Skeletal muscle satellite cell (primary cell): ENCODE measurements around the gene SRPRB.

Experiments used
- H3K27me3 ChIP-seq: 2 replicates; pipeline ENCODE4 v1.7.0; 2013; ENCODE audit warnings: low read length; ENCODE audit not compliant: control insufficient read depth, insufficient read depth
- H3K36me3 ChIP-seq: 2 replicates; pipeline ENCODE4 v1.7.0; 2013; ENCODE audit warnings: mild to moderate bottlenecking, control low read depth, low read length; ENCODE audit not compliant: insufficient read depth
- H3K4me1 ChIP-seq: 2 replicates; pipeline ENCODE4 v1.7.0; 2013; ENCODE audit warnings: low read length; ENCODE audit not compliant: control insufficient read depth, insufficient read depth
- H3K4me2 ChIP-seq: 2 replicates; pipeline ENCODE4 v1.7.0; 2013; ENCODE audit warnings: mild to moderate bottlenecking, low read length
- H3K4me3 ChIP-seq: 2 replicates; pipeline ENCODE4 v1.7.0; 2013; ENCODE audit warnings: low read length
- H3K9ac ChIP-seq: 2 replicates; pipeline ENCODE4 v1.7.0; 2013; ENCODE audit warnings: mild to moderate bottlenecking, low read depth, low read length, moderate library complexity
- H3K9me3 ChIP-seq: replicated peaks from 2 replicates; pipeline ENCODE4 v1.7.0; 2013; ENCODE audit warnings: mild to moderate bottlenecking, control low read depth, low read length

The SRPRB gene

GRCh38 chr3:133838296-133838789 is 32.7 kb downstream of the SRPRB start:
- Histone ChIP-seq H3K4me2 (no peak overlapping the region), H3K9ac (no peak overlapping the region), H3K4me3 (no peak overlapping the region), H3K36me3 (no peaks in the 10 kb centered on the region), H3K4me1 (no peaks in the 10 kb centered on the region), H3K27me3 (no peaks in the 10 kb centered on the region), H3K9me3 (no peaks in the 10 kb centered on the region)

DNA sequence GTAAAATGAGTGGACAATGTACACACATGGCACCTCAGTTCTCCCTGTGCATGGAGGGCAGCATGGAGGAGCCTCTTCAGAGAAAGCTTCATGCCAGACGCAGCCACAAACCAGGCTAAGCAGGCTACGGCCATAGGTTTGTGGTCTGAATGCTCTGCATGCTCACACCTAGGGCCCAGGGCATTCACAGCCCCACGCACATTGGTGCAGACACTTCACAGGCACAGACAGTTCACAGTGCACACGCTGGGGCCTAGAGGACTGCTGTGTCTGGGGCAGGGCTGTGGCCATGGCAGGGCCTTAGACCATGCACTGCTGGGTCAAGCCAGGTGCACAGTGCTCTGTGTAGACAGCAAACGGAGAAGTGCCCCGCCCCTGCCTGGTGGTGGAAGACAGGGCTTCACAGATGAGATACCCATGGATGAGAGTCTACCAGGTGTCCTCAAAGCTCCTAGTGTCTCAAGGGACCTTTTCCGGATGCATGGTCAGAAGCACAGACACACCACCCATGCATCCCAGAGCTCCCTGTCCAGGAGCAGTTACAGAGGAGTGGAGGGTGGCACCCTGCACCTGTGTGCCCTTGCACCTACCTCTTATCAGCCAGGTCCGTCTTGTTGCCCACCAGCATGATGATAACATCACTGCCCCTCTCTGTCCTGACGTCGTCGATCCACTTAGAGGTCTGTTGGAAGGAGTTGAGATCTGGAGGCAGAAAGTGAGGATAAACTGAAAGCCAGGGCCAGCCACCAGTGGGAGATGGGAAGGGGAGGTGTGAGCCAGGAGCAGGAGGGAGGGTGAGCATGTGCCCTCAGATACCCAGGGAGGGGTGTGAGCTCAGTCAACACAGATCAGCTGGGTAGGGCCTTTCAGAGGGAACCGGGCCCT is 33.5 kb downstream of the SRPRB start:
- H3K4me1 ChIP-seq: no peaks in the 10 kb centered on the region
- no peaks in the 10 kb centered on the region for H3K9me3 ChIP-seq
- H3K4me3 ChIP-seq: no peak overlapping the region
- no peak overlapping the region for H3K4me2 ChIP-seq
- no peaks in the 10 kb centered on the region for H3K27me3 ChIP-seq
- H3K36me3 ChIP-seq: no peaks in the 10 kb centered on the region
- no peak overlapping the region for H3K9ac ChIP-seq

DNA sequence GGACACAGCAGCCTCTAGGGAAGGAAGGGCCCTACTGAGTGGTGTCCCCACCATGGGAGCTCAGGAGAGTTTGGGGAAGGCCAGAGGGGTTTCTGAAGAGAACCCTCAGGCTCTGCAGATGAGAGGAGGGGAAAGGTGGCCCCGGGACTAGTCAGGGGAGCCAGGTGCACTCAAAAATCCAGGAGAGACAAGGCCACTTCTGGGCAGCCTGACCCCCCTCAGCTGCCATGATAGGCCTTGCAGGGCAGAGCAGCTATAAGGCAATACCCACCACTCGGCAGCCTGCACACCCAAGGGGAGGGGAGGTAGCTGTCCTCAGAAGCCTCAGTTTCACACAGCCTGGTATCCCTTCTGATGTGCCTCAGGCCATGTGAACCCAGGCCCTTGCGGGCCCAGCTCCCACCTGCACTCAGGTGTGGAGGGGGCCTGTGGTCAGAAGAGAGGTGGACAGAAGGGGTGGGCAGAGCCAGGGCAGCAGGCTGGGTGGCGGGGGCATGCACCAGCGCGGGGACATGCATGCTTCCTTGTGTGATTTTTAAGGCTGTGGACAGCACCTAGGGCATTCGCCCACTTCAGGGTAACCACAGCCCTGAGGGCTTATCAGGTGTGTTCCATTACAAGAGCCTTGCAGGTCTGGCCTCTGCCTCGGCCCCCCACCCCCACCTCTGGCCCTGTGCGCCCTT is 34.6 kb downstream of the SRPRB start:
- Histone ChIP-seq H3K36me3 (no peaks in the 10 kb centered on the region), H3K4me3 (no peak overlapping the region), H3K9ac (no peak overlapping the region), H3K27me3 (peaks cover 3% of the 10 kb centered on the region), H3K4me1 (no peaks in the 10 kb centered on the region), H3K9me3 (no peaks in the 10 kb centered on the region), H3K4me2 (no peak overlapping the region)

DNA sequence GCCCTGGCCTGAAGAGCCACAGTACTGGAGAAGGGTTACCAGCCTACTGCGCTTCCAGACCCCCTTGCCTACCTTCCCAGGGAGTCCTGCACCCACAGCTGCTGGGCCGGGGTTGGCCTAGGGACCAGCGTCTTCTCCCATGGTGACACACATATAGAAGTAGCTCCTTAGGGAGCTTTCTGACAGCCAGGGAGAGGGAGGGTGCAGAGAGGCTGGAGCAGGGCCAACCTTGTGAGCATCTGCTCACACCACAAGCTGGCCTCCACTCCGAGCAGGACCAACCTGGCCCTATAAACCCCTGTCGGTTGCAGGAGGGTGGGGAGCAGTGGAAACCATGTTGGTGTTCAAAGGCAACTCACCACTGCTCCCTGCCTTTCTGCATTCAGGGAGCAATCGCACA is 35.2 kb downstream of the SRPRB start:
- Histone ChIP-seq H3K27me3 (peaks cover 4% of the 10 kb centered on the region), H3K4me3 (no peak overlapping the region), H3K4me1 (no peaks in the 10 kb centered on the region), H3K9ac (no peak overlapping the region), H3K9me3 (no peaks in the 10 kb centered on the region), H3K36me3 (no peaks in the 10 kb centered on the region), H3K4me2 (no peak overlapping the region)

GRCh38 chr3:133841196-133841595 is 35.6 kb downstream of the SRPRB start:
- Histone ChIP-seq H3K36me3 (no peaks in the 10 kb centered on the region), H3K4me3 (no peak overlapping the region), H3K9me3 (no peaks in the 10 kb centered on the region), H3K27me3 (peaks cover 4% of the 10 kb centered on the region), H3K4me1 (no peaks in the 10 kb centered on the region), H3K4me2 (no peak overlapping the region), H3K9ac (no peak overlapping the region)

DNA sequence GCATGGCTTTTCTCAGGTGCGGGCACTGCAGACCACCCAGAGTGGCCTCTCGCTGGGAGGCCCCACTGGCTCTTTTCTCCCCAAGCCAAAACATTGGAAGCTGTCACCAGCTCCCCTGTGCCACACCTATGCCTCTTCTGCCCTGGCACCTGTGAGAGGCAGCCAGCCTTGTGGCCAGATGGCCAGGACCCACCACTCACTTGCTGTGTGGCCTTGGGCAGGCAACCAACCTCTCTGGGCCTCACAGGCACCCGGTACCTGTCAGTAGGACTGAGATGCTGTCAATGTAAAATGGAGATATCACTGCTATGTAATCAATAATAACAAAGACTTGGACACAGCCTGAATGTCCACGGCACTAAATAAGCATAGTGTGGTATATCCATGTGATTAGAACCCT is 36.5 kb downstream of the SRPRB start:
- H3K27me3 ChIP-seq: peaks cover 9% of the 10 kb centered on the region

GRCh38 chr3:133843634-133844033 is 38.0 kb downstream of the SRPRB start:
- no peaks in the 10 kb centered on the region for H3K36me3 ChIP-seq
- H3K4me1 ChIP-seq: no peaks in the 10 kb centered on the region
- no peak overlapping the region for H3K9ac ChIP-seq
- H3K4me3 ChIP-seq: no peak overlapping the region
- peaks cover 18% of the 10 kb centered on the region for H3K27me3 ChIP-seq
- H3K4me2 ChIP-seq: no peak overlapping the region
- H3K9me3 ChIP-seq: no peaks in the 10 kb centered on the region

More for the DNA sequence above, 36.5 kb downstream of the SRPRB start:
- no peak overlapping the region for H3K4me2 ChIP-seq
- no peaks in the 10 kb centered on the region for H3K9me3 ChIP-seq
- no peaks in the 10 kb centered on the region for H3K4me1 ChIP-seq
- H3K4me3 ChIP-seq: no peak overlapping the region
- H3K9ac ChIP-seq: no peak overlapping the region
- no peaks in the 10 kb centered on the region for H3K36me3 ChIP-seq

DNA sequence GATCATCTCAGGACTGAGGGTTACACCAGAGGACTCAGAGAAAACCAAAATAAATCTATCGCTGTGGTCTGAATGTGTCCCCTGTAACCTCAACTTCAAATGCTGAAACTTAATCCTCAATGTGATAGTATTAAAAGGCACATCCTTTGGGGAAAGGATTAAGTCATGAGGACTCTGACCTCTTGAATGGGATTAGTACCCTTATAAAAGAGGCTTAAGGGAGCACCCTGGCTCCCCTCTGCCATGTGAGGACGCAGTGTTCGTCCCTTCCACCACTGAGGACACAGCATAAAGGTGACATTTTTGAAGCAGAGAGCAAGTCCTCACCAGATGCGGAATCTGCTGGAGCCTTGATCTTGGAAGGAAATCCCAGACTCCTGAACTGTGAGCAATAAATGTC is 39.5 kb downstream of the SRPRB start:
- no peak overlapping the region for H3K4me2 ChIP-seq
- no peaks in the 10 kb centered on the region for H3K4me1 ChIP-seq
- no peak overlapping the region for H3K4me3 ChIP-seq
- H3K27me3 ChIP-seq: peaks cover 30% of the 10 kb centered on the region
- no peaks in the 10 kb centered on the region for H3K9me3 ChIP-seq
- no peaks in the 10 kb centered on the region for H3K36me3 ChIP-seq
- no peak overlapping the region for H3K9ac ChIP-seq

DNA sequence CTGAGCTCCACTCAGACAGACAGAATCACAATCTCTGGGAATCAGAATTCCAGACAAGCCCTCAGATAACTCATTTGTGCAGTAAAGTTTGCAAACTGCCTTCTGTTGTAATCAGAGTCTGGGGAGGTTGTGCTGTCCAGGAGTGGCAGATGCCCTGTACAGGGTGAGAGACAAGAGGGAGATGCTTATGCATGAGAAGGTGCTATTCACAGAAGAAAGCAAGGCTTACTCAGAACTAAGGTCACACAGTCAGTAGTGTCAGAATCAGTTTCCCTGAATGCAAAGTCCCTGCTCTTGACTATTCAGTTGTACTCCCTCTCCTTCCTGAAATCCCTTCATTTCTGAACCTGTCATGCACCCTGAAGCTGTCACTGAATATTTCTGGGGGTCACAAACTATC is 43.7 kb downstream of the SRPRB start:
- Histone ChIP-seq H3K9ac (no peak overlapping the region), H3K36me3 (no peaks in the 10 kb centered on the region), H3K4me2 (no peak overlapping the region)

GRCh38 chr3:133850034-133850433 is 44.4 kb downstream of the SRPRB start:
- Histone ChIP-seq H3K4me2 (no peak overlapping the region), H3K9me3 (no peaks in the 10 kb centered on the region), H3K4me3 (no peak overlapping the region), H3K27me3 (peaks cover 36% of the 10 kb centered on the region), H3K4me1 (no peaks in the 10 kb centered on the region), H3K36me3 (no peaks in the 10 kb centered on the region), H3K9ac (no peak overlapping the region)

More for the DNA sequence above, 43.7 kb downstream of the SRPRB start:
- no peaks in the 10 kb centered on the region for H3K9me3 ChIP-seq
- H3K4me3 ChIP-seq: no peak overlapping the region
- H3K27me3 ChIP-seq: peaks cover 37% of the 10 kb centered on the region
- no peaks in the 10 kb centered on the region for H3K4me1 ChIP-seq

GRCh38 chr3:133851266-133851906 is 45.8 kb downstream of the SRPRB start:
- no peak overlapping the region for H3K9ac ChIP-seq
- H3K4me1 ChIP-seq: no peaks in the 10 kb centered on the region
- no peak overlapping the region for H3K4me2 ChIP-seq
- H3K27me3 ChIP-seq: peaks cover 33% of the 10 kb centered on the region
- H3K4me3 ChIP-seq: no peak overlapping the region
- H3K36me3 ChIP-seq: no peaks in the 10 kb centered on the region
- H3K9me3 ChIP-seq: no peaks in the 10 kb centered on the region
